ENCODE measurements around the gene IKZF3. TPM values are rescaled to one million over a fixed set of nuclear protein-coding genes. Genes with fewer than 3 reads are reported as not detected.

Gene IKZF3
- total RNA-seq, 4 donors from 2014 or later, result 0.98 to 1.9 (median 1.4) TPM

GRCh38 chr17:39751637-39752036 lies 112.5 kb downstream of the IKZF3 start:
- no peak for TF ChIP-seq CTCF (IDR thresholded peaks at IDR 0.05; ENCODE audit: low read depth)

GRCh38 chr17:39751016-39751543 lies 113.0 kb downstream of the IKZF3 start:
- no peak for TF ChIP-seq CTCF (IDR thresholded peaks at IDR 0.05; ENCODE audit: low read depth)

- TF ChIP-seq CTCF (IDR thresholded peaks at IDR 0.05; ENCODE audit: low read depth), result no peak
Observed at GRCh38 chr17:39750131-39751015, 113.7 kb downstream of the IKZF3 start.

GRCh38 chr17:39747745-39748144 lies 116.4 kb downstream of the IKZF3 start:
- no peak for TF ChIP-seq CTCF (IDR thresholded peaks at IDR 0.05; ENCODE audit: low read depth)

- TF ChIP-seq CTCF (IDR thresholded peaks at IDR 0.05; ENCODE audit: low read depth), result no peak
Observed at GRCh38 chr17:39746145-39746461, 118.0 kb downstream of the IKZF3 start.

GRCh38 chr17:39745335-39746144 lies 118.6 kb downstream of the IKZF3 start:
- TF ChIP-seq CTCF (IDR thresholded peaks at IDR 0.05; ENCODE audit: low read depth), result no peak

GRCh38 chr17:39744836-39745215 lies 119.3 kb downstream of the IKZF3 start:
- TF ChIP-seq CTCF (IDR thresholded peaks at IDR 0.05; ENCODE audit: low read depth), result no peak
